Vagina (tissue), 2 donors: ENCODE measurements around the gene ADRB2. TPM values are rescaled to one million over a fixed set of nuclear protein-coding genes. Genes with fewer than 3 reads are reported as not detected.

Source experiments
- DNase-seq, 2 donors: peaks; one replicate each; pipeline ENCODE4 v3.0.0-alpha.2; 2017; ENCODE audit errors: extremely low spot score in 2 of 2
- H3K27ac ChIP-seq: fragments of 200-600 bp; sonication (generic); one replicate; pipeline ENCODE4 v1.5.1; 2019
- H3K27me3 ChIP-seq: fragments of 200-600 bp; sonication (generic); one replicate; pipeline ENCODE4 v1.5.1; 2019
- H3K36me3 ChIP-seq, 2 donors: fragments of 200-600 bp; sonication (generic); one replicate each; pipeline ENCODE4 v1.5.1; 2017 to 2019
- H3K4me1 ChIP-seq: fragments of 200-600 bp; sonication (generic); one replicate; pipeline ENCODE4 v1.5.1; 2019
- H3K4me3 ChIP-seq, 2 donors: fragments of 200-600 bp; sonication (generic); 1 replicate in 1 of 2; 2 replicates in 1 of 2; pipeline ENCODE4 v1.5.1; 2016 to 2019
- H3K9me3 ChIP-seq: fragments of 200-600 bp; sonication (generic); one replicate; pipeline ENCODE4 v1.5.1; 2019
- CTCF ChIP-seq, 3 experiments: fragments of 450-650 bp in 2 of 3; fragments of 200-600 bp in 1 of 3; sonication (generic) in 1 of 3; IDR thresholded peaks; one replicate each; pipeline ENCODE4 v1.5.1; 2017 to 2019; ENCODE audit warnings: antibody characterized with exemption in 3 of 3, mild to moderate bottlenecking in 2 of 3, moderate library complexity in 2 of 3
- POLR2A ChIP-seq, 2 donors: fragments of 450-650 bp; IDR thresholded peaks; one replicate each; pipeline ENCODE4 v1.6.1; 2017; ENCODE audit warnings: antibody characterized with exemption in 2 of 2, mild to moderate bottlenecking in 2 of 2, moderate library complexity in 2 of 2
- POLR2AphosphoS5 ChIP-seq, 2 donors: sonication (generic); formaldehyde crosslinking; IDR thresholded peaks; one replicate each; pipeline ENCODE4 v1.9.0; 2017; ENCODE audit warnings: antibody characterized with exemption in 2 of 2, mild to moderate bottlenecking in 2 of 2, low read depth in 1 of 2; ENCODE audit not compliant: insufficient read depth in 1 of 2
- intact Hi-C: fragments of 100-400 bp; cut with DNase I; formaldehyde crosslinking; loops from one replicate; pipeline ENCODE4 v1.15.1; 2023
- total RNA-seq: library from RNA; depleted of rRNA; stranded (reverse); fragments of >200 nt; gene quantifications from one replicate; pipeline ENCODE4 v1.2.3, GENCODE V29; 2016

Gene ADRB2
- total RNA-seq, 1 donor from 2014 or later = 43.2 TPM

DNA sequence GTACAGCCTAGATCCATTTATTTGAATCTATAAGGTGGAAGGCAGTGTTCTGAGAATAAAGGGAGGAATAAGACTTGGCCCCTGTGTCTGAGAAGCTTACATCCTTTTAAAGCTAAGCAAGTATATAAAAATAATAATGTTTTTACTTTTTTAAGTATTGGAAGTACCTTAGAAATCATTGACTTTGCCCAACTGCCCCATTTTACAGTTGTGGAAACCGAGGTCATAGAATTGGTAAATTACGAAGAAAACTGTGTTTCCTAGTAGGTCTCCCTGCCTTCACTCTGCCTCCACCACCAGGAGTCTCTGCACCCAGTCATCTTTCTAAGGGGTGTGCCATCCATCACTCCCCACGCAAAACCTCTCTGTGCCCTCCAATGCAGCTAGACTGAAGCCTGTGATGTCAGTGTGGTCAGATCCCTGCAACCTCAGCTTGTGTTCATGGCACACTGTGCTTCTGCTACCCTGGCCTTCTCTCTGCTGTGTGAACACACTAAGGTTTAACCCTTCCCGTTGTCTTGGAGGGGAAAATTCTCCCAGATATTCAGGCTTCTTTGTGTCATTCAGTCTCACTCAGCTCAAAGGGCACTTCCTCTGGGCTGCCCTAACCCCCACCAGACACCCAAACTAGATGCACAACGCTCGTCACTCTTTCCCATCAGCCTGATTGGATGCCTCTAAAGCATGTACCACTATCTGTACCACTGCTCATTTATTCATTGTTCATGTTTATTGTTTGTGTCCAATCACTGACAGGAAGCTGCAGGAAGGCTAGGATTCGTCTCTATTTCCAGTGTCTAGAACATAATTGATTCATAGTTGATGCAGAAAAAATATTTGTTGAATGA, 18.2 kb downstream of the ADRB2 start:
- TF ChIP-seq POLR2A (IDR thresholded peaks at IDR 0.05) (no peak), CTCF (IDR thresholded peaks at IDR 0.05) (no peak), POLR2AphosphoS5 (IDR thresholded peaks at IDR 0.05; ENCODE audit: insufficient read depth in 1 of 2, low read depth in 1 of 2) (no peak)
- Histone ChIP-seq H3K27me3 (no peaks in the 10 kb centered on the region), H3K36me3 (no peaks in the 10 kb centered on the region), H3K4me1 (peaks cover 7% of the 10 kb centered on the region), H3K27ac (no peak overlapping the region), H3K9me3 (no peaks in the 10 kb centered on the region), H3K4me3 (no peak overlapping the region)
- no peak for DNase-seq
- intact Hi-C loops = no loop called here

GRCh38 chr5:148846930-148847329, 20.5 kb downstream of the ADRB2 start:
- intact Hi-C loops = no loop called here
- no peak for DNase-seq
- Histone ChIP-seq H3K9me3 (no peaks in the 10 kb centered on the region), H3K27me3 (no peaks in the 10 kb centered on the region), H3K4me3 (no peak overlapping the region), H3K27ac (no peak overlapping the region), H3K4me1 (no peaks in the 10 kb centered on the region), H3K36me3 (no peaks in the 10 kb centered on the region)
- TF ChIP-seq CTCF (IDR thresholded peaks at IDR 0.05) (no peak), POLR2A (IDR thresholded peaks at IDR 0.05) (no peak), POLR2AphosphoS5 (IDR thresholded peaks at IDR 0.05; ENCODE audit: insufficient read depth in 1 of 2, low read depth in 1 of 2) (no peak)

DNA sequence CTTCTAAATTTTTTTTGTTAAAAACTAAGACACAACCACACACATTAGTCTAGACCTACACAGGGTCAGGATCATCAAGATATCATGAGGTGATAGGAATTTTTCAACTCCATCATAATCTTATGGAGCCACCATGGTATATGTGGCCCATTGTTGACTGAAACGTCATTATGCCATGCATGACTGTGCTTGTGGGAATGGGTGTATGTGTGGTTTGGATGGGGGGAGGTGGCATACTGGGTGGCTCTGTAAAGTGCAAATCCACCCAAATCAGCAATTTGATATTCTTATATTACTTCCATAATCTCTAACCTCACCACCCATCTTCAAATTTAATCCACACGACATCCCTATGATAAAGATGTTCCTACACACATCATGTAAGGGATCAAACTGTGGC, 21.0 kb downstream of the ADRB2 start:
- no peak for DNase-seq
- H3K36me3 ChIP-seq = no peaks in the 10 kb centered on the region
- TF ChIP-seq CTCF (IDR thresholded peaks at IDR 0.05) (no peak), POLR2A (IDR thresholded peaks at IDR 0.05) (no peak), POLR2AphosphoS5 (IDR thresholded peaks at IDR 0.05; ENCODE audit: insufficient read depth in 1 of 2, low read depth in 1 of 2) (no peak)
- H3K9me3 ChIP-seq = no peaks in the 10 kb centered on the region
- no peaks in the 10 kb centered on the region for H3K27me3 ChIP-seq
- H3K4me1 ChIP-seq = no peaks in the 10 kb centered on the region
- no peak overlapping the region for H3K27ac ChIP-seq
- no peak overlapping the region for H3K4me3 ChIP-seq
- intact Hi-C loops = no loop called here

GRCh38 chr5:148848393-148849031, 22.1 kb downstream of the ADRB2 start:
- no peaks in the 10 kb centered on the region for H3K9me3 ChIP-seq
- H3K4me3 ChIP-seq = no peak overlapping the region
- no peak for DNase-seq
- no peaks in the 10 kb centered on the region for H3K27me3 ChIP-seq
- no peaks in the 10 kb centered on the region for H3K36me3 ChIP-seq
- no peak for TF ChIP-seq POLR2AphosphoS5 (IDR thresholded peaks at IDR 0.05; ENCODE audit: insufficient read depth in 1 of 2, low read depth in 1 of 2)
- TF ChIP-seq CTCF (IDR thresholded peaks at IDR 0.05) = no peak
- TF ChIP-seq POLR2A (IDR thresholded peaks at IDR 0.05) = no peak
- no peaks in the 10 kb centered on the region for H3K4me1 ChIP-seq
- no peak overlapping the region for H3K27ac ChIP-seq
- intact Hi-C loops = no loop called here

- H3K9me3 ChIP-seq = no peaks in the 10 kb centered on the region
- H3K27ac ChIP-seq = no peak overlapping the region
- no peak for DNase-seq
- no peak for TF ChIP-seq CTCF (IDR thresholded peaks at IDR 0.05)
- TF ChIP-seq POLR2AphosphoS5 (IDR thresholded peaks at IDR 0.05; ENCODE audit: insufficient read depth in 1 of 2, low read depth in 1 of 2) = no peak
- TF ChIP-seq POLR2A (IDR thresholded peaks at IDR 0.05) = no peak
- no peak overlapping the region for H3K4me3 ChIP-seq
- H3K27me3 ChIP-seq = no peaks in the 10 kb centered on the region
- intact Hi-C loops = no loop called here
- no peaks in the 10 kb centered on the region for H3K36me3 ChIP-seq
- H3K4me1 ChIP-seq = no peaks in the 10 kb centered on the region
Observed at GRCh38 chr5:148849461-148849860, 23.1 kb downstream of the ADRB2 start.
